ENCODE measurements around the gene NUFIP1.

DNA sequence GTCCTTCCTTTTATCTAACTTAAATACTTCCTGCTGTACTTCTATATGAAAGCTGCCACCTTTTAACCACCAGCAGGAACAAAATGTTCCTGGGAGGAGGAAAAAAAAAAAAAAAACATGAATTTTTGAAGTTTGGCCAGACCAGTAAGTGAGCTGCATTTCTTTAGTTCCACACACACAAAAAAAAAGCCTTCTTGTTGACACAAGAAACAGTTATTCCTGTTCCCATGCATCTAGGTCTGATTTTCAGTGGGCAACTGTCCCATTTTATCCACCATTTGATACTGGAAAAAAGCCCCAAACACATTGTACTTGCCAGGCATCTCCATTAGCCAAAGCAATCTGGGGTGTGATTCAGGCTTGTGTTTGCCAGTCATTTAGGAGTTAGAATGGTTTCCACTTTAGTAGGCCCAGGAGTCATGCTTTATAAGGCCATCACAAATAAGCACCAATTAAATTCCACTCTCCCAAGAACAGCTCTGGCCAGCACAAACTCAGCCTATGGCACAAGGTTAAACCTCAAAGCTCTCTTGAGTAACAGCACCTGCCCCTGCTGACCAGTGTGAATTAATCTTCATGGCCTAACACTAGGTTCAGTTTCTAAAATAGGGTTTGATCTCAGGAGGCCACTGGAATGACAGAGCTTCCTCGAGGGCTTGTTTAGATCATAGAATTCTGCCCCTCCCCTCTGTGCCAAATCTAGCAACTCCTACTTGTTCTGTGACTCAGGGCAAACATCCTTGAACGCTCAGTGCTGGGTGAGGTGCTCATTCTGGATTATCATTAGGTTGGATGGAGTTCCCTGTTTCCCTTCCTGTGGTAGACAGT, 67.1 kb downstream of the NUFIP1 start:
- TF ChIP-seq, protein P1, sequence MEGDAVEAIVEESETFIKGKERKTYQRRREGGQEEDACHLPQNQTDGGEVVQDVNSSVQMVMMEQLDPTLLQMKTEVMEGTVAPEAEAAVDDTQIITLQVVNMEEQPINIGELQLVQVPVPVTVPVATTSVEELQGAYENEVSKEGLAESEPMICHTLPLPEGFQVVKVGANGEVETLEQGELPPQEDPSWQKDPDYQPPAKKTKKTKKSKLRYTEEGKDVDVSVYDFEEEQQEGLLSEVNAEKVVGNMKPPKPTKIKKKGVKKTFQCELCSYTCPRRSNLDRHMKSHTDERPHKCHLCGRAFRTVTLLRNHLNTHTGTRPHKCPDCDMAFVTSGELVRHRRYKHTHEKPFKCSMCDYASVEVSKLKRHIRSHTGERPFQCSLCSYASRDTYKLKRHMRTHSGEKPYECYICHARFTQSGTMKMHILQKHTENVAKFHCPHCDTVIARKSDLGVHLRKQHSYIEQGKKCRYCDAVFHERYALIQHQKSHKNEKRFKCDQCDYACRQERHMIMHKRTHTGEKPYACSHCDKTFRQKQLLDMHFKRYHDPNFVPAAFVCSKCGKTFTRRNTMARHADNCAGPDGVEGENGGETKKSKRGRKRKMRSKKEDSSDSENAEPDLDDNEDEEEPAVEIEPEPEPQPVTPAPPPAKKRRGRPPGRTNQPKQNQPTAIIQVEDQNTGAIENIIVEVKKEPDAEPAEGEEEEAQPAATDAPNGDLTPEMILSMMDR (IDR thresholded peaks at IDR 0.05), result peak in 2 of 4 experiments; percentile 31 to 32
- TF ChIP-seq POLR2A (IDR thresholded peaks at IDR 0.05), result no peak
- peak; percentile 96 for TF ChIP-seq POLR2AphosphoS5 (IDR thresholded peaks at IDR 0.05)
- peak; percentile 88 for TF ChIP-seq EP300 (IDR thresholded peaks at IDR 0.05)
